ENCODE results near the gene YY1. TPM values are rescaled to one million over a fixed set of nuclear protein-coding genes. Genes with fewer than 3 reads are reported as not detected.
"Not testable (repeated sequence)": the region's sequence is repeated elsewhere in the genome, so short reads cannot be mapped to it uniquely, and the experiment has no call there.

YY1 gene
- total RNA-seq, 1 donor from 2014 or later = 41.9 TPM

GRCh38 chr14:100224229-100224866 lies 14.6 kb upstream of the YY1 start:
- no peak for DNase-seq (ENCODE audit: low read depth)
- TF ChIP-seq CTCF (conservative IDR thresholded peaks at IDR 0.05; ENCODE audit: low read depth, low read length) = no peak
- no peak overlapping the region for H3K4me3 ChIP-seq (ENCODE audit: low read depth, low read length)

DNA sequence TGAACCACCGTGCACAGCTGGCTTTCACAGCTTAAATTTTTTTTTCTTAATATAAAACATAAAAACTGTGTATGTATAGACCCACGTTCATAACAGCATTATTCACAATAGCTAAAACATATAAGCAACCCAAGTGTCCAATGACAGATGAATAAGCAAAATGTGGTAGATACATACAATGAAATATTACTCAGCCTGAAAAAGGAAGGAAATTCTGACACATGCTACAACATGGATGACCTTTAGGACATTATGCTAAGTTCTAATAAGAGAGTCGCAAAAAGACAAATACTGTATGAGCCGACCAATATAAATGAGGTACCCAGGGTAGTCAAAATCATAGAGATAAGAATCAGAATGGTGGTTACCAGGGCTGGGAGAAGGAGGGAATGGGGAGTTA lies 13.8 kb upstream of the YY1 start:
- DNase-seq (ENCODE audit: low read depth) = no peak
- H3K4me3 ChIP-seq (ENCODE audit: low read depth, low read length) = no peak overlapping the region
- no peak for TF ChIP-seq CTCF (conservative IDR thresholded peaks at IDR 0.05; ENCODE audit: low read depth, low read length)

DNA sequence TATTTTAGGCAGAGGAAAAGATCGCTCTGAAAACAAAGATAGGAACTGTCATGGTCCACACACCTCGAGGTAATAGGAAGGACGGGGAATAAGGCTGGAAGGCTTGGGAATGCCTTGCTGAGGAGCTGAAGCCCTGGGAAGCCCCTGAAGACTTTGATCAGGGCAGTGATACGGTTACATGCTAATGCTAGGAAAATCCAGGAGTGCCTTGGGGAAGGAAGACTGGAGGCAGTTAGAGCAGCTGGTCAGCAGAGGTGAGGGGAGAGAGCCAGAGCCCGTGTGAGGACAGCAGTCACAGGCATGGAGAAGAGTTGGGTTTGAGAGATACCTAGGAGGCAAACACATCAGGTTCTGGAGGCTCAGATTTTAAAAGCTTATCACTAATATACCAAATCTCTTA lies 8.6 kb upstream of the YY1 start:
- no peak overlapping the region for H3K4me3 ChIP-seq (ENCODE audit: low read depth, low read length)
- DNase-seq (ENCODE audit: low read depth) = no peak
- TF ChIP-seq CTCF (conservative IDR thresholded peaks at IDR 0.05; ENCODE audit: low read depth, low read length) = no peak

DNA sequence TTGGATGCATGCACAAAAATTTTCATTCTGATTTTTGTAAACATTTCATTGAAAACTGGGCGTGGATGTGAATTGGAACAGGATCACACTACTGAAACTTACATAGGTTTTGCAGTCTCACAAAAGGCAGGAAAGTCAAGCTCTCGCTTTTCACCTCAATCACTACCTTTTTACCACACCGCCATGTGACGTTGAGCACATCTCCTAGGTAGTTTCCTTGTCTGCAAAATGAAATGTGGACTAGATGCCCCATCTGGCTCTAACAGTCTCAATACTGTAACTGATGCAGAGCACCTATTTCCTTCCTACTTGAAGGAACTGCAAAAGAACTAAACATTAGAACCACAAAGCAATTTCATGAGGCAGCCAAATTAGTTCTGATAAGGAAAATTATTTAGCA lies 4.4 kb upstream of the YY1 start:
- no peak overlapping the region for H3K4me3 ChIP-seq (ENCODE audit: low read depth, low read length)
- TF ChIP-seq CTCF (conservative IDR thresholded peaks at IDR 0.05; ENCODE audit: low read depth, low read length) = no peak
- DNase-seq (ENCODE audit: low read depth) = no peak

GRCh38 chr14:100236271-100236818 lies 2.6 kb upstream of the YY1 start:
- not testable (repeated sequence) for DNase-seq (ENCODE audit: low read depth)
- peak overlapping the region; percentile 76 for H3K4me3 ChIP-seq (ENCODE audit: low read depth, low read length)

- no peak for TF ChIP-seq CTCF (conservative IDR thresholded peaks at IDR 0.05; ENCODE audit: low read depth, low read length)
Measured at GRCh38 chr14:100236881-100237280, 2.1 kb upstream of the YY1 start.

DNA sequence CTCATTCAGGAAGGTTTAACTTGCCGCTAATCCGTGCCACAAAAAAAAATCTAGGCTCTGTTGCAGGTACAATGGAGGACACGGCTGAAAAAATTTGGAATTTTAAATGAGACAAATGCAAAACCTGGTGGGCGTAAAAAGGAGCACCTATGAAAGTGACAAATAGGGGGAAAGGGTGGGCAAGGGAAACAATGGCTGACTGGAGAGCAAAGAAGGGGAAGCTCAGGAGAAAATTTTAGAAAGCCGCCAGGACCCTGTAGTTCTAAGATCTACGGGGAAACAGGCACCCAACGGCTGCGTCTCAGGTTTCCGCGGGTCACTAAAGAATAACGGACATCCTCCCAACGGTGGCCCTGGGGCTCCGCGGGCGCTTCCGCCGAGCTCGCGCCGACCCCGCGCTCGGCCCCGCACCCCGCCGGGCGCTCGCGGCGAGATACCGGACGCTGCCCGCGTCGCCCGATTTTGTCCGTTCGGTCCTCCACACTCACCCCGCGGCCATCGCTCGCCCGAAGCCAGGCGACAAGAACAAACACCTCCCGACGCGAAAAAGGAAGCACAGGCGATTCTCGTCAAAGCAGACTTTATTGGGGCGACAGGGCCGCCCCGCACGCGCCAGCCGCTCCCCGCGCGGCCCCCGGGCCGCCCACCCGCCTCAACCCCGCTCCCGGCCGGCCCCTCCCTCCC lies 1.1 kb upstream of the YY1 start:
- no peak for DNase-seq (ENCODE audit: low read depth)
- no peak for TF ChIP-seq CTCF (conservative IDR thresholded peaks at IDR 0.05; ENCODE audit: low read depth, low read length)
- H3K4me3 ChIP-seq (ENCODE audit: low read depth, low read length) = peak overlapping the region; percentile 76

More at GRCh38 chr14:100236881-100237280, 2.1 kb upstream of the YY1 start:
- DNase-seq (ENCODE audit: low read depth) = no peak
- H3K4me3 ChIP-seq (ENCODE audit: low read depth, low read length) = peak overlapping the region; percentile 76

Data from epithelial cell of proximal tubule (primary cell).